GM12864 (cell line): Measurements from ENCODE around the gene SPATC1L.
"Not testable (repeated sequence)": the region's sequence is repeated elsewhere in the genome, so short reads cannot be mapped to it uniquely, and the experiment has no call there.

ENCODE experiments used
- DNase-seq: peaks from one replicate; pipeline ENCODE4 v3.0.0-alpha.2; 2011; ENCODE audit warnings: low read depth
- H3K4me3 ChIP-seq: 2 replicates; pipeline ENCODE4 v1.5.1; 2011; ENCODE audit warnings: mild to moderate bottlenecking, low read depth, low read length, control low read depth
- TF ChIP-seq, protein P1 (sequence below): IDR thresholded peaks from 2 replicates; pipeline ENCODE4 v1.5.1; 2011; ENCODE audit warnings: low read depth, mild to moderate bottlenecking, moderate library complexity, low read length, control low read depth, inconsistent platforms; ENCODE audit errors: missing control alignments

SPATC1L gene

DNA sequence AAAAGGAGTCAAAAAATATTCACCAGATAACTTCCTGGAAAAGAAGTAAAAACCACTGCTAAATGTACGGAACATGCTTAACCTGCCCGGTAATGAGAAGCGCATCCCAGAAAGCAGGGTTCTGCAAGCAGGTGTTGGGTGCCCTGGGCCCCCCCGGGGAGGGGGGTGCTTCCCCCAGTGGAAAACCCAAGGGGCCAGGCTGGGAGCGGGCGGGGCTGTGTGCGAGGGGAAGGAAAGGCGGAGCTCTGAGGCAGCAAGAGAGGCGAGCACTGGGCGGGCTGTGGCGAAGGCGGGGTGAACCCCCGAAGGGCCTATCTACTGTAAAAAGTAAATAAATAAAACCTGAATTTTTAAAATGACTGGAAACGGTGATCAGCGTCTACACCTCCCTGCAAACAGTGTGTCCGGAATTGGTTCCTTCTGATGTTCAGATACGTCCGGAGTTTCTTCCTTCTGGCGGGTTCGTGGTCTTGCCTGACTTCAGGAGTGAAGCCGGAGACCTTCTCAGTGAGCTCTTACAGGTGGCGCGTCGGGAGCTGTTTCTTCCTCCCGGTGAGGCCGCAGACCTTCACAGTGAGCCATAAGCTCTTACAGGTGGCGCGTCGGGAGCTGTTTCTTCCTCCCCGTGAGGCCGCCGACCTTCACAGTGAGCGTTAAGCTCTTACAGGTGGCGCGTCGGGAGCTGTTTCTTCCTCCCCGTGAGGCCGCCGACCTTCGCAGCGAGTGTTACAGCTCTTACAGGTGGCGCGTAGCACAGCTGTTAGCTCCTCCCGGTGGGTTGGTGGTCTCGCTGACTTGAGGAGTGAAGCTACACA lies 42.3 kb downstream of the SPATC1L start:
- DNase-seq: no peak
- TF ChIP-seq, protein P1, sequence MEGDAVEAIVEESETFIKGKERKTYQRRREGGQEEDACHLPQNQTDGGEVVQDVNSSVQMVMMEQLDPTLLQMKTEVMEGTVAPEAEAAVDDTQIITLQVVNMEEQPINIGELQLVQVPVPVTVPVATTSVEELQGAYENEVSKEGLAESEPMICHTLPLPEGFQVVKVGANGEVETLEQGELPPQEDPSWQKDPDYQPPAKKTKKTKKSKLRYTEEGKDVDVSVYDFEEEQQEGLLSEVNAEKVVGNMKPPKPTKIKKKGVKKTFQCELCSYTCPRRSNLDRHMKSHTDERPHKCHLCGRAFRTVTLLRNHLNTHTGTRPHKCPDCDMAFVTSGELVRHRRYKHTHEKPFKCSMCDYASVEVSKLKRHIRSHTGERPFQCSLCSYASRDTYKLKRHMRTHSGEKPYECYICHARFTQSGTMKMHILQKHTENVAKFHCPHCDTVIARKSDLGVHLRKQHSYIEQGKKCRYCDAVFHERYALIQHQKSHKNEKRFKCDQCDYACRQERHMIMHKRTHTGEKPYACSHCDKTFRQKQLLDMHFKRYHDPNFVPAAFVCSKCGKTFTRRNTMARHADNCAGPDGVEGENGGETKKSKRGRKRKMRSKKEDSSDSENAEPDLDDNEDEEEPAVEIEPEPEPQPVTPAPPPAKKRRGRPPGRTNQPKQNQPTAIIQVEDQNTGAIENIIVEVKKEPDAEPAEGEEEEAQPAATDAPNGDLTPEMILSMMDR: no peak
- no peak overlapping the region for H3K4me3 ChIP-seq

DNA sequence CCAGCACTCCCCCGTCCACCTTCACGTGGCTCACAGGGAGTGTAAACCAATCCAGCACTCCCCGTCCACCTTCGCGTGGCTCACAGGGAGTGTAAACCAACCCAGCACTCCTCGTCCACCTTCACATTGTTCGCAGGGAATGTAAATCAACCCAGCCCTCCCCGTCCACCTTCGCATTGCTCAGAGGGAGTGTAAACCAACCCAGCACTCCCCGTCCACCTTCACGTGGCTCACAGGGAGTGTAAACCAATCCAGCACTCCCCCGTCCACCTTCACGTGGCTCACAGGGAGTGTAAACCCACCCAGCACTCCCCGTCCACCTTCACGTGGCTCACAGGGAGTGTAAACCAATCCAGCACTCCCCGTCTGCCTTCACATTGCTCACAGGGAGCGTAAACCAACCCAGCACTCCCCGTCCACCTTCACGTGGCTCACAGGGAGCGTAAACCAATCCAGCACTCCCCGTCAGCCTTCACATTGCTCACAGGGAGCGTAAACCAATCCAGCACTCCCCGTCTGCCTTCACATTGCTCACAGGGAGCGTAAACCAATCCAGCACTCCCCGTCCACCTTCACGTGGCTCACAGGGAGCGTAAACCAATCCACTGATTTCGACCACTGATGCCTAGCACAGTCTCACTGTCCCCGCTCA lies 43.8 kb downstream of the SPATC1L start:
- H3K4me3 ChIP-seq, DNase-seq: not testable (repeated sequence)

DNA sequence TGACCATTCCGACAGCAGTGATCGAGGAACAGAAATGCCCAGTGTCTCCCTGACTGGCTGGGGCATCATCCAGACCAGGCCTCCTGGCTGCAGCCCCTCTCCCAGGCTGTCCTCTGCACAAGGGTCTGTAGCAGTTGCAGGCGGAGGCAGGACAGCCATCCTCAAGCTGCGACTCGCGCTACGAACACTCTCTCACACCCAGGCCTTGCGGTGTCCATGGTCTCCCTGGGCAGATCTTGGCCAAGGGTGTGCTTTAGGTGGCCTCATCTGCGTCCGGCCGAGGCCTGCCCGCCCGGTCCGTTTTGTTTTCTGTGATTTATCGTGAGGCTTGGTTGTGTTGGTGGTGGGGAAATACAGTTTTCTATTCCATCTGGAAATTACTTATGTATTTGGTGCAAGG lies 44.6 kb downstream of the SPATC1L start:
- TF ChIP-seq, protein P1: no peak
- DNase-seq: no peak
- no peak overlapping the region for H3K4me3 ChIP-seq

DNA sequence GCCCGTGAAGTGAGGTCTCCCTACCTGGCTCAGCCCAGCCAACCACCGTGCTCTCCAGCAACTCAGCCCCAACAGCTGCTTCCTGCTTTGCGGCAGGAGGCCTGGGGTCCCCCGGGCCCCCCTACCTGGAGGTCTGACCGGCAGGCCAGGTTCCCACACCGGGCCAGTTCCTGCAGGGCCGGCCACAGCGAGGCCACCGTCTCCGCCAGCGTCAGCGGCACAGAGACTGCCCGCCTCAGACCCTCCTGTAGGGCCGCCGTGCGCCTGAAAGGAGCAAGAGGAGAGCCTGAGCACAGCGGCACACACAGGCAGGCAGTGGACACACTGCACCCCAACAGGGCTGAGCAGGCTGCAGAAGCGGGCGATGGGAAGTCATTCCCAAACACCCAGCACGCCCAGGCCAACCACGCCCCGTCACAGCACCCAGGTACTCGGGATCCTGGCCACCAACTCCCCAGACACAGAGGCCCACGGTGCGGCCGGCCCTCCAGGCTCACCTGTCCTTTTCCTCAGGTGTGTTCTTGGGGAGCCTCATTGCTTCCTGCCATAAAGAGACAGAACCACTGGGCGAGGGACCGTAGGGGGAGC lies 45.8 kb downstream of the SPATC1L start:
- TF ChIP-seq, protein P1: no peak
- no peak overlapping the region for H3K4me3 ChIP-seq
- DNase-seq: no peak

DNA sequence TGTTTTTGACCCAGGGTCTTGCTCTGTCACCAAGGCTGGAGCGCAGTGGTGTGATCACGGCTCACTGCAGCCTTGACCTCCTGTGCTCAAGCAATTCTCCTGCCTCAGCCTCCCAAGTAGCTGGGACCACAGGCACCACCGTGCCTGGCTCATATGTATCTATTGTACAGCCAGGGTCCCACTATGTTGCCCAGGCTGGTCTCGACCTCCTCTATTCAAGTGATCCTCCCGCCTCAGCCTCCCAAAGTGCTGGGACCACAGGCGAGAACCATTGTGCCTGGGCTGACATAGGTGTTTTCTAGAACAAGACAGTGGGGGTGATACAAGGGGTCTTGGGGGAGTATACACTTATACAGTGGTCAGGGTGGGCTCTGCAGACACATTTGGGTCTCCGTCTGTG lies 46.4 kb downstream of the SPATC1L start:
- DNase-seq: no peak
- H3K4me3 ChIP-seq: no peak overlapping the region
- TF ChIP-seq, protein P1: no peak

DNA sequence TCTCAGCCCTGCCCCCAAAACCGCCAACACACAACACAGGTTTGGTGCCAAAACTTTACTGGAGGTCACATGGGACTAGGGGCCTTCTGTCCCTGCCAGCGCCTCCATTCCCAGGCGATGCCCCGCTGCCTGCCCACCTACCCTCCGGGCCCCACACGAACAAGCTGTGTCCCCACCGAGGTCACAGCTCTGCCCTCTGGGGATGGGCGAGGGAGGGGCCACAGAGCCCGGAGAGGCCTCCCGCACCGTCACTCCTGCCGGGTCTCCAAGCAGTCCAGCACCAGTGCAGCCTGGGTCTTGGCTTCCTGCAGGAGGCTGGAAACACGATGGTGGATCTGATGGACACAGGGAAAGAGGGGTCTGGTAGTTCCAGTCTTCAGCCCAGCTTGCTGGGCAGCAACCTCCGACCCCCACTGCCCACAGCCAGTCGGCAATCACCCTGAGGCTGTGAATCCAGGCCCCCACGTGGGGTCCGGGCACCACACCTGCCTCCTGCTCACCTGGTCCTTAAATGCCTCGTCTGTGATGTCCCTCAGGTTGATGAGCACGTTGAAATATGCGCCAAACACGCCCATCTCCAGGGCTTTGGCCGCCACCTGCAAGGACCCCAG lies 47.4 kb downstream of the SPATC1L start:
- H3K4me3 ChIP-seq: no peak overlapping the region
- TF ChIP-seq, protein P1: no peak
- DNase-seq: no peak

DNA sequence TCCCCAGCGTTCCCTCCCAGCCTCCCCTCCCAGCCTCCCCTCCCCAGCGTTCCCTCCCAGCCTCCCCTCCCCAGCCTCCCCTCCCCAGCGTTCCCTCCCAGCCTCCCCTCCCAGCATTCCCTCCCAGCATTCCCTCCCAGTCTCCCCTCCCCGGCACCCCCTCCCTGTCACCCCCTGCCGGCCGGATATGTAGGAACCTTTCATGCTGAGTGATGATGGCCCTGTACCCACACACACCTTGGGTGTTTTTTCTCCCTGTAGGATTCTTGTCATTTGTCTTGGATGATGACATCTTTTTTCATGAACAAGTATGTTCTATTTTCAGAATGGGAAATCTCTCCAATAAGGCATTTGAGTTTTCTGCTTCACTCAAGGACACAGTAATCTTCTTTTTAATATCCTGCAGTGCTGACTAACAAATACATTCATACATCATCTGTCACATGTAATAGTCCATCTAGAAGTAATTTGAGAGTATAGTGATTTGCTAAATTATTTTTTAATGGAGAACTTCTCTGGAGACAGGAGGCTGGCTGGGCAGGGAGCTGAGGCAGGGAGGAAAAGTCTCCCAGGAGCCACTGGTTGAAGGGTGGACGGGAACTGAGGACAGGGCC lies 48.4 kb downstream of the SPATC1L start:
- H3K4me3 ChIP-seq: no peak overlapping the region
- DNase-seq: no peak
- TF ChIP-seq, protein P1: no peak
